Daoy (cell line): ENCODE data around the gene ARHGAP27. TPM values are rescaled to one million over a fixed set of nuclear protein-coding genes. Genes with fewer than 3 reads are reported as not detected.

Experiments
- DNase-seq: peaks from one replicate; pipeline ENCODE4 v3.0.0-alpha.2; 2015; ENCODE audit warnings: low read depth
- total RNA-seq: library from RNA; depleted of rRNA; stranded (reverse); fragments of >200 nt; shearing (Covaris generic); gene quantifications from 2 replicates; pipeline ENCODE4 v1.2.3, GENCODE V29; 2014

Gene ARHGAP27
- total RNA-seq, 1 experiment from 2014 or later, result 3.3 TPM

- peak; percentile 33 for DNase-seq
Observed at GRCh38 chr17:45430738-45431530, 1.7 kb downstream of the ARHGAP27 start.

GRCh38 chr17:45430006-45430737, 2.5 kb downstream of the ARHGAP27 start:
- DNase-seq, result no peak

- DNase-seq, result peak; percentile 47
Observed at GRCh38 chr17:45429339-45430005, 3.2 kb downstream of the ARHGAP27 start.

- DNase-seq, result no peak
Observed at GRCh38 chr17:45428931-45429338, 3.7 kb downstream of the ARHGAP27 start.

GRCh38 chr17:45428050-45428617, 4.5 kb downstream of the ARHGAP27 start:
- peak; percentile 83 for DNase-seq

GRCh38 chr17:45427181-45427835, 5.4 kb downstream of the ARHGAP27 start:
- no peak for DNase-seq

- DNase-seq, result no peak
Observed at GRCh38 chr17:45426561-45426960, 6.1 kb downstream of the ARHGAP27 start.

- no peak for DNase-seq
Observed at GRCh38 chr17:45425984-45426413, 6.7 kb downstream of the ARHGAP27 start.

GRCh38 chr17:45425125-45425983, 7.3 kb downstream of the ARHGAP27 start:
- DNase-seq, result peak; percentile 87

GRCh38 chr17:45424769-45425124, 7.9 kb downstream of the ARHGAP27 start:
- no peak for DNase-seq

GRCh38 chr17:45423975-45424335, 8.7 kb downstream of the ARHGAP27 start:
- no peak for DNase-seq

- DNase-seq, result no peak
Observed at GRCh38 chr17:45423304-45423974, 9.2 kb downstream of the ARHGAP27 start.

- DNase-seq, result no peak
Observed at GRCh38 chr17:45414990-45415881, 17.4 kb downstream of the ARHGAP27 start.

GRCh38 chr17:45413498-45413923, 19.2 kb downstream of the ARHGAP27 start:
- no peak for DNase-seq

GRCh38 chr17:45411348-45412105, 21.1 kb downstream of the ARHGAP27 start:
- DNase-seq, result no peak

GRCh38 chr17:45410144-45411091, 22.3 kb downstream of the ARHGAP27 start:
- no peak for DNase-seq

GRCh38 chr17:45409659-45410076, 23.0 kb downstream of the ARHGAP27 start:
- no peak for DNase-seq
